Smooth muscle cell (in vitro differentiated cells): ENCODE data around the gene HSF5. TPM values are rescaled to one million over a fixed set of nuclear protein-coding genes. Genes with fewer than 3 reads are reported as not detected.

Experiments
- DNase-seq: peaks from one replicate; lab custom pipeline; 2025; ENCODE audit not compliant: unreplicated experiment; lab: John Stamatoyannopoulos, UW
- H2AFZ ChIP-seq: fragments of 200-600 bp; sonication (generic); 2 replicates; pipeline ENCODE4 v1.6.0; 2016; ENCODE audit warnings: antibody characterized with exemption, low read depth, mild to moderate bottlenecking
- H3F3A ChIP-seq: fragments of 200-600 bp; sonication (generic); 2 replicates; pipeline ENCODE4 v1.6.0; 2017; ENCODE audit warnings: antibody characterized with exemption, low read depth
- H3K27ac ChIP-seq: fragments of 200-600 bp; sonication (generic); 2 replicates; pipeline ENCODE4 v1.5.1; 2016; ENCODE audit warnings: low read depth, mild to moderate bottlenecking
- H3K27me3 ChIP-seq: fragments of 200-600 bp; sonication (generic); 2 replicates; pipeline ENCODE4 v1.6.1; 2016; ENCODE audit warnings: low read depth, mild to moderate bottlenecking
- H3K36me3 ChIP-seq: fragments of 200-600 bp; sonication (generic); 2 replicates; pipeline ENCODE4 v1.5.1; 2016; ENCODE audit warnings: low read depth
- H3K4me1 ChIP-seq: fragments of 200-600 bp; sonication (generic); 2 replicates; pipeline ENCODE4 v1.5.1; 2016; ENCODE audit warnings: low read depth
- H3K4me2 ChIP-seq: fragments of 200-600 bp; sonication (generic); 2 replicates; pipeline ENCODE4 v1.6.0; 2016; ENCODE audit warnings: mild to moderate bottlenecking
- H3K4me3 ChIP-seq: fragments of 200-600 bp; sonication (generic); 2 replicates; pipeline ENCODE4 v1.5.1; 2016; ENCODE audit warnings: mild to moderate bottlenecking
- H3K79me2 ChIP-seq: fragments of 200-600 bp; sonication (generic); 2 replicates; pipeline ENCODE4 v1.6.0; 2016; ENCODE audit warnings: low read depth, mild to moderate bottlenecking
- H3K9ac ChIP-seq: fragments of 200-600 bp; sonication (generic); 2 replicates; pipeline ENCODE4 v1.6.0; 2016; ENCODE audit warnings: low read depth
- H3K9me3 ChIP-seq: fragments of 200-600 bp; sonication (generic); replicated peaks from 2 replicates; pipeline ENCODE4 v1.5.1; 2016; ENCODE audit warnings: low read depth
- H4K20me1 ChIP-seq: fragments of 200-600 bp; sonication (generic); 2 replicates; pipeline ENCODE4 v1.6.0; 2016; ENCODE audit warnings: low read depth
- WGBS: methylation state at CpG from one replicate; pipeline ENCODE4 v1.1.7; 2016; ENCODE audit warnings: low lambda C conversion rate; 5-methylcytosine and 5-hydroxymethylcytosine counted together
- polyA plus RNA-seq: library from polyadenylated mRNA; unstranded; fragments of >200 nt; fragmentation: Nextera tagmentation; extraction: Ambion mirVana; gene quantifications from 2 replicates; pipeline ENCODE4 v1.2.1, GENCODE V29; 2016
- total RNA-seq: library from RNA; depleted of rRNA; stranded (reverse); fragments of >200 nt; gene quantifications from 2 replicates; pipeline ENCODE4 v1.2.3, GENCODE V29; 2014
- TF ChIP-seq, protein P1 (sequence below): fragments of 200-600 bp; sonication (generic); IDR thresholded peaks from 2 replicates; pipeline ENCODE4 v1.5.1; 2017; ENCODE audit warnings: borderline replicate concordance, mild to moderate bottlenecking, antibody characterized with exemption; ENCODE audit not compliant: insufficient read depth, poor library complexity, severe bottlenecking

Gene HSF5
- total and polyA plus RNA-seq, 2 experiments from 2014 or later = not detected

DNA sequence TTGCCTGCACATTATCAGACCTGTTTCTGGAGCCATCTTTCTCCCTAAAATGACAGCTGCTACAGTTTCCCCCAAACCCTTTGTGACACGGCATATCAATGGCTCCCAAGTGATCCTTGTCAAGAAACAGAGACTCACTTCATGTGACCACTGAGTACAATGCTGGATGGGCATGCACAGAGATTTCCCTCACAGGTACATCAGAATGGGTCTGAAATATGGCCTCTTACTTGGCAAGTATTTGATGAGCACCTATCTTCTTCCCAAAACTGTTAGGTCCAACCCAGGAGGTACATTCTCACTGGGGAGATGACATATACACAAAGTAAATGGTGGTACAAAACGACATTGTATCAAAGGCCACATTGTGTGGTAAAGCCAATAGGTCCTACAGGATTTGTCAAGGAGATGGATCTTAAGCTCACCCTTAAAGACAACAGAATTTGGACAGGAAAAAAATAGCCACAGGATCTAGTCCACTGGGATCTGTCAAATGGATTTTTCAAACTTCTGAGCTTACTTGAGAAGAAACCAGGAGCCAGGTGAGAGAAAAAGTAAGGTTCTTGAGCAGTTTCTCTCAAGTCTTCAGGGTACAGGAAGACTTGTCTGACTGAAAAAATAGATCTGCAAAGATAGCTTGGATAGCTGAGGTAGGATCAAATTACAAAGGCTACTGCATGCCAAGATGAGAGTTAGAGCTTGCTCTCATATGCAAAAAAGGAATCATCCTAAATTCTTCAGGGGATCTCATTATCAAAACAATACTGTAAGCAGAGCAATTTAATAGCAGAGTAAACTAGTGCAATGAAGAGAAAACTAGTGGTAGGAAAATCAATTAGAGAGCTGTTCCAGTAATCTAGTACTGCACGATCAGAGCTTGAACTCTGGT lies 99.7 kb downstream of the HSF5 start:
- Histone ChIP-seq H3K4me1 (peaks cover 12% of the 10 kb centered on the region), H3K27me3 (no peaks in the 10 kb centered on the region), H2AFZ (no peak overlapping the region), H3K4me3 (no peak overlapping the region), H3K79me2 (no peaks in the 10 kb centered on the region), H3K4me2 (no peak overlapping the region), H3K9ac (no peak overlapping the region), H4K20me1 (no peaks in the 10 kb centered on the region), H3K9me3 (no peaks in the 10 kb centered on the region), H3K36me3 (no peaks in the 10 kb centered on the region), H3F3A (no peaks in the 10 kb centered on the region), H3K27ac (no peak overlapping the region)
- DNase-seq = no peak
- 72% methylated on average over 3 of the region's 3 CpGs for WGBS
- TF ChIP-seq, protein P1, sequence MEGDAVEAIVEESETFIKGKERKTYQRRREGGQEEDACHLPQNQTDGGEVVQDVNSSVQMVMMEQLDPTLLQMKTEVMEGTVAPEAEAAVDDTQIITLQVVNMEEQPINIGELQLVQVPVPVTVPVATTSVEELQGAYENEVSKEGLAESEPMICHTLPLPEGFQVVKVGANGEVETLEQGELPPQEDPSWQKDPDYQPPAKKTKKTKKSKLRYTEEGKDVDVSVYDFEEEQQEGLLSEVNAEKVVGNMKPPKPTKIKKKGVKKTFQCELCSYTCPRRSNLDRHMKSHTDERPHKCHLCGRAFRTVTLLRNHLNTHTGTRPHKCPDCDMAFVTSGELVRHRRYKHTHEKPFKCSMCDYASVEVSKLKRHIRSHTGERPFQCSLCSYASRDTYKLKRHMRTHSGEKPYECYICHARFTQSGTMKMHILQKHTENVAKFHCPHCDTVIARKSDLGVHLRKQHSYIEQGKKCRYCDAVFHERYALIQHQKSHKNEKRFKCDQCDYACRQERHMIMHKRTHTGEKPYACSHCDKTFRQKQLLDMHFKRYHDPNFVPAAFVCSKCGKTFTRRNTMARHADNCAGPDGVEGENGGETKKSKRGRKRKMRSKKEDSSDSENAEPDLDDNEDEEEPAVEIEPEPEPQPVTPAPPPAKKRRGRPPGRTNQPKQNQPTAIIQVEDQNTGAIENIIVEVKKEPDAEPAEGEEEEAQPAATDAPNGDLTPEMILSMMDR = no peak

DNA sequence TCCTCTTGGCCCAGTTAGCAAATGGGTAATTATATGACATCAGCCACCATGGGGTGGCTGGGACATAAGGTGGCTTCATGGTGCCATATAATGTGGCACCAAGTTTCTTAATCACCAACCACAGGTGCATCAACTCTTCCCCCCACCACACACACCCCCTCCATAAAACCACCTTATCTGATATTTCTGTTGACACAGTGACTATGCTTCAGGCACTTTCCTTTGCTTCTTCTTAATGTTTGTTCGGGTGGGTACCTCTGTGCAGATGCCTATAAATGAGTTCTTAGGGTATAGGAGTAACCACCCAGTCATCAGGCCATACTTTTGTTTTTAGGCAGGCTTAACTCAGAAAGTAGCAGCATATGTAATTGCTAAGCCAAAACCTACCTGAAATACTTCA lies 100.4 kb downstream of the HSF5 start:
- Histone ChIP-seq H3K9ac (no peak overlapping the region), H3K27ac (no peak overlapping the region), H3K4me3 (no peak overlapping the region), H3K36me3 (no peaks in the 10 kb centered on the region), H3K79me2 (no peaks in the 10 kb centered on the region), H3K9me3 (no peaks in the 10 kb centered on the region), H2AFZ (no peak overlapping the region), H3F3A (no peaks in the 10 kb centered on the region), H3K4me2 (no peak overlapping the region), H3K4me1 (peaks cover 12% of the 10 kb centered on the region), H3K27me3 (no peaks in the 10 kb centered on the region), H4K20me1 (no peaks in the 10 kb centered on the region)
- 53% methylated on average over 1 of the region's 1 CpG for WGBS
- TF ChIP-seq, protein P1 = no peak
- DNase-seq = no peak

DNA sequence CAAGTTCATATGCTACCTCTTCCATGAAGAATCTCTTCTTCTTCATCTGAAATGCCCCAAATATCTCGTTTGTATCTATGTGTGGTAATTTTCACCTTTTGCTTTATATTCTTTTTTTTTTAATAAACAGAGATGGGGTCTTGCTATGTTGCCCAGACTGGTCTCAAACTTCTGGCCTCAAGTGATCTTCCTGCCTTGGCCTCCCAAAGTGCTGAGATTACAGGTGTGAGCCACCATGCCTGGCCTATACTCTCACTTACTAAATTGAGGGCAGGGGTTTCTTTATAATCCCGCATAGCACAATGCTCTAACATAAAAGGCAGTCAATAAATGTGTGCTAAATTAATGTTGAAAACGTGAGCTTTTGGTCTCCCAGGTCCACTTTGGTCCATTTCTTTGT lies 101.5 kb downstream of the HSF5 start:
- no peaks in the 10 kb centered on the region for H3K9me3 ChIP-seq
- H3K4me3 ChIP-seq = no peak overlapping the region
- no peaks in the 10 kb centered on the region for H3K27me3 ChIP-seq
- H3K79me2 ChIP-seq = no peaks in the 10 kb centered on the region
- H3K9ac ChIP-seq = no peak overlapping the region
- no peaks in the 10 kb centered on the region for H4K20me1 ChIP-seq
- H3F3A ChIP-seq = no peaks in the 10 kb centered on the region
- H3K4me2 ChIP-seq = no peak overlapping the region
- TF ChIP-seq, protein P1 = no peak
- no peak overlapping the region for H3K27ac ChIP-seq
- no peaks in the 10 kb centered on the region for H3K36me3 ChIP-seq
- no peak overlapping the region for H2AFZ ChIP-seq
- no peak for DNase-seq
- peaks cover 12% of the 10 kb centered on the region for H3K4me1 ChIP-seq
- WGBS = 80% methylated on average over 3 of the region's 3 CpGs

DNA sequence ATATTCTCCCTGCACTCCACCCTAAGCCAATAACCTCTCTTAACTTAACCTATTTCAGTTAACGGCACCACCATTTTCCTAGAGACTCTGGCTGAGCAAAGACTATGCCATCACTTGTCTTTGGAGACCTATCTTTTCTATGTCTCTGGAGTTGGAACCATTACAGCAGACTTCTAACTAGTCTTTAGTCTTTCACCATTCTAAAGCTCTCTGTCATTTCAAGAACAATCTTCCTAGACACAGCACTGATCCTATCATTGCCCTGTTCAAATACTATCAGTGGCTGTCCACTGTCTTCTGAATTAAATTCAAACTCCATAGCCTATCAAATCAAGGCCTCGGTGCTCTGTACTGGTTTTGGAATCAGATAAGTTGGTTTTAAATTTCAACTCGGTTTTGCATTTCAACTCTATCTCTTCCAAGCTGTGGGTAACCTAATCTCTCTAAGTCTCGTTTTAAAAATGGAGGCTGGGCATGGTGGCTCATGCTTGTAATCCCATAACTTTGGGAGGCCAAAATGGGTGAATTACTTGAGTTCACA lies 102.8 kb downstream of the HSF5 start:
- H3K4me3 ChIP-seq = no peak overlapping the region
- no peaks in the 10 kb centered on the region for H3K9me3 ChIP-seq
- H3K79me2 ChIP-seq = no peaks in the 10 kb centered on the region
- no peak overlapping the region for H2AFZ ChIP-seq
- H4K20me1 ChIP-seq = no peaks in the 10 kb centered on the region
- no peak overlapping the region for H3K27ac ChIP-seq
- peaks cover 12% of the 10 kb centered on the region for H3K4me1 ChIP-seq
- H3K36me3 ChIP-seq = no peaks in the 10 kb centered on the region
- no peak overlapping the region for H3K4me2 ChIP-seq
- no peak overlapping the region for H3K9ac ChIP-seq
- no peak for DNase-seq
- no peaks in the 10 kb centered on the region for H3K27me3 ChIP-seq
- WGBS = 90% methylated on average over 4 of the region's 4 CpGs
- H3F3A ChIP-seq = no peaks in the 10 kb centered on the region
- TF ChIP-seq, protein P1 = no peak
